HG03575 (cell line): ENCODE measurements around the gene PTPRN2.

Source experiments
- ATAC-seq: cut with Tn5 transposase; IDR thresholded peaks from one replicate; pipeline ENCODE4 v1.9.1; 2021; ENCODE audit not compliant: unreplicated experiment, insufficient number of reproducible peaks, low FRiP score; ENCODE audit errors: extremely low read depth

Gene PTPRN2

GRCh38 chr7:157966490-157966889 is 621.1 kb downstream of the PTPRN2 start:
- no peak for ATAC-seq

GRCh38 chr7:157964521-157964920 is 623.1 kb downstream of the PTPRN2 start:
- ATAC-seq, result no peak

GRCh38 chr7:157964016-157964415 is 623.6 kb downstream of the PTPRN2 start:
- ATAC-seq, result no peak

DNA sequence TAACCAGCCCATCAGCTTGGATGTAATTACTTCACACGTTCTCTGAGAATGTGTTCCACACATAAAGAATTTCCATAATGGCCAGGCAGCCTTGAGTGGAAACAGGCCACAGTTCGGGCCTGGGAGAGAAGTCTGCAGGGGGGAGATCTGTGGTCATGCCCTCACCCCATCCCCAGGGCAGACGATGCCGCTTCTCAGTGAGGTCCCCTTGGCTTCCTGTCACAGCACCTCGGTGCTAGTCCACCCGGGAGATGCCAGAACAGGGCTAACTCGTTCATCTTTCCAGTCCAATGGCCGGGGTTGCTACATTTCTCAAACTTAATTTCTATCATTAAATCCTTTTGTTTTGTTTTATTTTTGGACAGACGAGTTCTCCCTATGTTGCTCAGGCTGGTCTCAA is 624.1 kb downstream of the PTPRN2 start:
- no peak for ATAC-seq

DNA sequence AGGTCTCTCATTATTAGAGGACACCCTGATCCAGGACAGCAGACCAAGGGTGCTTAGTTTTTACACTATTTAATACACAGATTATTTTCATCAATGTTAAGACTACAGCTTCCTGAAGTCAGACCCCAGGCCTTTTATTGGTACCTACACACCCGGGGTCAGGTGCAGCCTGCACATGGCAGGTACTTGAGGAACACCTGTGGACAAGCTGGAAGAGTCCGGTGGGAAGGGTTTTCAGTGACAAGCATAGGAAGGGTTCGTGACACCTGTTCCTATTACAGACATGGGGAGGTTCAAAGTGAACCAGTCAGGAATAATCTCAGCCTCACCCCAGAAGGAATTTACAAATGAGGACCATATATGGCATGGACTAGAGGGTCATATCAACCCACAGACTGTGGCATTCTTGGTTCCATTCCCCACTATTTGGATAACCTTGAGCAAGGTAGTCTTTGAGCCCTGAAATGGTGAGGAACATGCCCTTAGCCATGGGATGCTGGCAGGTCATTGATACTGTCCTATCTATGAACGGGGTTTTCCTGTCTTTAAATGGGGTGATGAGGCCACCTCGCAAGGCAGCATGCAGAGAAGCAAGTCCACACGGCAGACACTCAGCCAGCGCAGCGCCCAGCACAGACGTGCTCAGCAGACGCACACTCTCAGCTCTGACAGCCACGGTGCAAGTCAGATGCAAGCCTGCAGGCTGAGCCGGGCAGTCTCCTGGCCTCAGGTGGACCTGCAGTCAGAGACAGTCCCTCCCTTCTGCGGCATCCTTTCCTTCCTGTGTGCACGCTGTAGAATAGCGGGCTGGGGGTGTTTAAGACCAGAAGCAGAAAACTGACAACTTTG is 624.9 kb downstream of the PTPRN2 start:
- ATAC-seq, result no peak

GRCh38 chr7:157961731-157962457 is 625.7 kb downstream of the PTPRN2 start:
- ATAC-seq, result no peak

GRCh38 chr7:157955348-157955999 is 632.1 kb downstream of the PTPRN2 start:
- no peak for ATAC-seq

DNA sequence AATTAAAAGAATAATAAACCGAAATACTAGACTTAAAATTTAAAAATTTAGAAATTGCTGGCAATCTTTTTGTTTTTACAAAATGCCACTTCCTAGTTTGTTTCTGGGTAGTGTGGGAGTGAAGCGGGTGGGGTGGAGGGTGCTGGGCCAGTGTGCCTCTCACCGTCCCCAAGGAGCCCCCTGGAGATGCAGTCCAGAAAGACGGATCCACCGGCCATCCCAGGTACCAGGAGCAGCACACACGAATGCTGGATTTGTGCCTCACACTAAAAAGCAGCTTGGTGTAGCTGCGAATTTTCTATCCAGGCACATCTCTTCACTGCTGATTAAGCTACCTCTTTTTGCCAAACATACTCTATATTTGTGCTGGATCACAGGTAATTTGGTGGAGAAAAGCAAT is 632.7 kb downstream of the PTPRN2 start:
- ATAC-seq, result no peak

- ATAC-seq, result no peak
Observed at GRCh38 chr7:157952841-157953645, 634.6 kb downstream of the PTPRN2 start.

- ATAC-seq, result no peak
Observed at GRCh38 chr7:157952050-157952667, 635.5 kb downstream of the PTPRN2 start.

DNA sequence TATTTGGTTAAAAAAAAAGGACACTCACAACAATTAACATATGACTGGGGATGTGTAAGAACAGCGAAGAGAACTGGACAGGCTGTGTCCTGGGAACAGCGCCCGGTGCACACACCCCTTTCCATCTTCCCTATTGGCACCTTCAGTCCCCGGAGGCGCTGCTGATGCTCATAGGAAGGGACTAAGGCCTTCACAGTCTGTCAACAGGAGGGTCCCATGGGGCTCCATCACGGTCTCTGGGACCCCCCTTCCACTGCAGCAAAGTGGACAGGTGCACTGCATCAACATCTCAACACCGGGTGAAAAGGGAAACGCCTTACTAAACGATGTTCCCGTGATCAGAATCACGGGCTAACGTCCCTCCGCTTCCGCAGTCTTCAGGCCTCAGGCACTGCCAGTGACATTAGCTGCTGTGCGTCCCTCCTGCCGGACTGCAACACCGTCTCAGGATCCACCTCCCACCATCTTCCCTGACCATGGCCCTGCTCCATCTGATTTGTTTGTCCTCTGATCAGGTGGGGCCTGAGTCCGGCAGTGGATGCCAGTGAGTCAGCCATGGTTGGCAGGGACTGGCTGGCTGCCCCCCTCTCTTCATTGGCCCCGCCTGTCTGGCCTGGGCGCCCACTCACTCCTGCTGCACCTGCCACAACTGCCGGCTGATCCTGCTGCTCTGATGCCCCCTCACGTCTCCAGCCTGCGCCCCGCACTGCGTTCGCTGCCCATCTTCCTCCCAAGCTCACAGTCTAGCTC is 636.1 kb downstream of the PTPRN2 start:
- ATAC-seq, result no peak

- ATAC-seq, result no peak
Observed at GRCh38 chr7:157949711-157950110, 637.9 kb downstream of the PTPRN2 start.

DNA sequence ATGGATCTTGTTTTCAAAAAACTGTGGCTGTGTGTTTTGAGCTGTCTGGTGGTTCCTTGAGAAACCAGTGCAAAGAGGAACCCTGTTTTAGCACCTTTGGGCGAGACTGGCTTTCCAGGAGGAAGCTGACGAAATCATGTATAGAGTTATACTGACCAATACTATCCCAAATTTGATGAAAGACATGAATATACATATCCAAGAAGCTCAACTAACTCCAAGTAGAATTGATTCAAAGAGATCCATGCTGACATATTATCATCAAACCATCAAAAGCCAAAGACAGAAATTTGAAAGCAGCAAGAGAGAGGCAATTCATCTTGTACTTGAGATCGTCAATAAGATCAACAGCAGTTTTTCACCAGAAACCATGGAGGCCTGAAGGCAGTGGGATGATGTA is 640.1 kb downstream of the PTPRN2 start:
- ATAC-seq, result no peak

DNA sequence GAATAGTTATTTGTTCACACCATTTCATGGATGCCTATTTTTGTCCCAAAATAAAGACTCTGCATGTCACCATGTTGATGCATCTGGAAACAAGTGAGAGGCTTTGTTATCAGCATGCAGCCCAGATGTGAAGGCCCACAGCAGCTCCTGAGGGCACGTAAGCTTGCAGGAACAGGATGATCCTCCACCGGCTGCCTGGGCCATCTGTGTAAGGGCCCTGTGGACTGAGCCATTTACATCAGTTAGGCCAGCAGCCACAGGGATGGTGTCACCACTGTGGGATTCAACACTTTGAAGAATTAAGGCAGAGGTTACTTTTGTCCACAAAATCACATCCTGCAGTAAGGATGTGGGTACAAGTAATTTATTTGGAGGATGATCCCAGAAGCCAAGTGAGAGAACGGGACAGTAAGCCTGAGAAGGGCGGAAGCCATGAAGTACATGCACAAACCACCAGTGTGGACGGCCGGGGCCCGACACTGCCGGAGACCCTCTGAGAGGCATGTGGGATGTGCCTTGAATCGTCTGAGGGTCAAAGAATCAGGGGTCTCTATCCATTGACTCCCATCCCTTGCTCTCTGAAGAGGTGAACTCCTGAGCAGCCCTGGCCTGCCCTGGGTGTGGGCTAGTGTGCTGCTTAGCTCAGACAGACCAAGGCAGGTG is 641.1 kb downstream of the PTPRN2 start:
- ATAC-seq, result no peak

DNA sequence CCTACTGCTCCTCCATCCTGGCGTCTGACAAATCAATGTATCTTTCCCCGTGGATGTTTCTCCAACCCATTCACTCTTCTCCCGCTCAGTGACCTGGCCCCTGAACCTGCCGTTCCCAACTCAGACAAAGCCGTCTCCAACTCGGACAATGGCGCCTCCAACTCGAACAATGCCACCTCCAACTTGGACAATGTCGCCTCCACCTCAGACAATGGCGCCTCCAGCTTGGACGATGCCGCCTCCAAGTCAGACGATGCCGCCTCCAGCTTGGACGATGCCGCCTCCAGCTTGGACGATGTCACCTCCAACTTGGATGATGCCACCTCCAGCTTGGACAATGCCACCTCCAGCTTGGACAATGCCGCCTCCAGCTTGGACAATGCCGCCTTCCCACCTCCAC is 642.2 kb downstream of the PTPRN2 start:
- no peak for ATAC-seq

DNA sequence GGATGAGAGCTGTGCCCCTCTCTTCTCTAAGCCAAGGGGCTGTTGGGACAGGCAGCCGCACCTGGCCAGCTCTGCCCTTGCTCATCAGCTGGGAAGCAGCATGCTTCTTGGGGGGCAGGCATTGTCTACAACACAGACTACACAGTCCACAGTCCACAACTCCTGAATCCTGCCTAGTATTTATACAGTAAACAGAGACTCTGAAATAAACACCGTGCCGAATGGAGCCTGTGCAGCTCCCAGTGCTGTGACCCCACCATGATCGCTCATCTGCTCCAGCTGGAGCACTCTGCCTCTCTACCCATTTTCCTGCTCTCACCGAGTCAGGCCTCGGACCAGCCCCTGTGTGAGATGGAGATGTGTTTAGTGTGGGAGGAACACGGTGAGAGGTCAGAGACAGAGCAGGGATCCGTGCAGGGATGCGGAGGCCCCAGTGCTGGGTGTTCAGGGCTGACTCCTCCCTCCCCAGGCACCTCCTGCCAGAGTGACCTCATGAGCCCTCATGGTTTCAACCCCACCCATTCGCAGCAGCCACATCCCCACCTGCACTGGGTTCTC is 642.8 kb downstream of the PTPRN2 start:
- ATAC-seq, result no peak

GRCh38 chr7:157944051-157944450 is 643.6 kb downstream of the PTPRN2 start:
- no peak for ATAC-seq
